ENCODE measurements around the gene PCDHB11. TPM values are rescaled to one million over a fixed set of nuclear protein-coding genes. Genes with fewer than 3 reads are reported as not detected.
"Not testable (repeated sequence)": the region's sequence is repeated elsewhere in the genome, so short reads cannot be mapped to it uniquely, and the experiment has no call there.

The PCDHB11 gene
- 0.81 TPM for total RNA-seq
- long read RNA-seq, result 0 reads

DNA sequence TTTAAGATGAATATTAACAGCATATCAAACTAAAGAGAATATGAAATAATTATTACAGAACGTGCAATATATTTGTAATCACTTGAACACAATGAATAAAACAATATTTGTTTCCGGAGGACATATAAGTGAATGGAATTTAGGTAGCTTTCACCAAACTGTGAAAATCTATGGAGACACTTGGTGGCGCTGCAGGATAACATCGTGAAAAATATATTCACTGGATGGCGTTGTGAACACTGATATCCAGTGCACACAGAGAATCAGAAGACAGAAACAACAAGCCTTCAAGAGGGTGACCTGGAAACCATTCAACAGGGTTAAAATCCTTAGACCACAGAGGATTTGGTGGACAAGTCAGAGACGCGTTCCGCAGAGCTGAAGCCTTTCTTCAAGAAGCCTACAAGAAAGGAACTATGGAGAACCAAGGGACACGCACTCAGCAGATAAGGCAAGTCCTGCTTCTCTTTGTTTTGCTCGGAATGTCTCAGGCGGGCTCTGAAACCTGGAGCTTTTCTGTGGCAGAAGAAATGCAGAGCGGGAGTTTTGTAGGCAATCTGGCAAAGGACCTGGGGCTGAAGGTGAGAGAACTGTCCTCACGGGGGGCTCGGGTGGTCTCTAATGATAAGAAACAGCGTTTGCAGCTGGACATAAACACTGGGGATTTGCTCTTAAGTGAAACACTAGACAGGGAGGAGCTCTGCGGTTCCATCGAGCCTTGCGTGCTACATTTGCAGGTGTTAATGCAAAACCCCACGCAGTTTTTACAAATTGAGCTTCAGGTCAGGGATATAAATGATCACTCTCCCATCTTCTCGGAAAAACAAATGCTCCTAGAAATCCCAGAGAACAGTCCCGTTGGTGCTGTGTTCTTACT, at the start of gene PCDHB11:
PCDHB11 (plus strand) TSS at position 269 of the 877 bp plus-strand sequence; CDS start at position 417, 148 bp downstream.
- ATAC-seq, result no peak
- DNase-seq (ENCODE audit: missing footprints), result no peak
- intact Hi-C loops (cut with DNase I), result no loop called here

GRCh38 chr5:141149812-141150211, 49.6 kb upstream of the PCDHB11 start, which contains the start of gene PCDHB6:
Gene PCDHB6, plus strand, starts transcription at chr5:141150057. Its CDS starts 201 bp downstream, at chr5:141150258.
- intact Hi-C loops (cut with DNase I), result no loop called here
- DNase-seq (ENCODE audit: missing footprints) (no peak), ATAC-seq (no peak)

GRCh38 chr5:141150224-141150992, 49.0 kb upstream of the PCDHB11 start:
- intact Hi-C loops (cut with DNase I), result no loop called here
- ATAC-seq, result no peak
- peak; percentile 68 for DNase-seq (ENCODE audit: missing footprints)

DNA sequence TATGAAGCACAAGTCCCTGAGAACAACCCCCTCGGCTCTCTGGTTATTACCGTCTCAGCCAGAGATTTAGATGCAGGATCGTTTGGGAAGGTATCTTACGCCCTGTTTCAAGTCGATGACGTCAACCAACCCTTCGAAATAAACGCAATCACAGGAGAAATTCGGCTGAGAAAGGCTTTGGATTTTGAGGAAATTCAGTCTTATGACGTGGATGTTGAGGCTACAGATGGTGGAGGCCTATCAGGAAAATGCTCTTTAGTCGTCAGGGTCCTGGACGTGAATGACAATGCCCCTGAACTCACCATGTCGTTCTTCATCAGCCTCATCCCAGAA, 48.5 kb upstream of the PCDHB11 start:
- no peak for ATAC-seq
- no peak for DNase-seq (ENCODE audit: missing footprints)
- intact Hi-C loops (cut with DNase I), result no loop called here

DNA sequence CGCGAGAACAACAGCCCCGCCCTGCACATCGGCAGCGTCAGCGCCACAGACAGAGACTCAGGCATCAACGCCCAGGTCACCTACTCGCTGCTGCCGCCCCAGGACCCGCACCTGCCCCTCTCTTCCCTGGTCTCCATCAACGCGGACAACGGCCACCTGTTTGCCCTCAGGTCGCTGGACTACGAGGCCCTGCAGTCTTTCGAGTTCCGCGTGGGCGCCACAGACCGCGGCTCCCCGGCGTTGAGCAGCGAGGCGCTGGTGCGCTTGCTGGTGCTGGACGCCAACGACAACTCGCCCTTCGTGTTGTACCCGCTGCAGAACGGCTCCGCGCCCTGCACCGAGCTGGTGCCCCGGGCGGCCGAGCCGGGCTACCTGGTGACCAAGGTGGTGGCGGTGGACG, 47.8 kb upstream of the PCDHB11 start:
- ATAC-seq; DNase-seq (ENCODE audit: missing footprints); intact Hi-C loops (cut with DNase I): not testable (repeated sequence)

- DNase-seq (ENCODE audit: missing footprints); intact Hi-C loops (cut with DNase I); ATAC-seq: not testable (repeated sequence)
These were observed 47.3 kb upstream of the PCDHB11 start for GRCh38 chr5:141152096-141152495.

- DNase-seq (ENCODE audit: missing footprints) (no peak), ATAC-seq (no peak)
- intact Hi-C loops (cut with DNase I), result no loop called here
These were observed 43.7 kb upstream of the PCDHB11 start for GRCh38 chr5:141155540-141156374.

GRCh38 chr5:141157356-141157755, 42.1 kb upstream of the PCDHB11 start:
- ATAC-seq; intact Hi-C loops (cut with DNase I); DNase-seq (ENCODE audit: missing footprints): not testable (repeated sequence)

GRCh38 chr5:141157901-141158300, 41.5 kb upstream of the PCDHB11 start:
- DNase-seq (ENCODE audit: missing footprints); ATAC-seq; intact Hi-C loops (cut with DNase I): not testable (repeated sequence)

DNA sequence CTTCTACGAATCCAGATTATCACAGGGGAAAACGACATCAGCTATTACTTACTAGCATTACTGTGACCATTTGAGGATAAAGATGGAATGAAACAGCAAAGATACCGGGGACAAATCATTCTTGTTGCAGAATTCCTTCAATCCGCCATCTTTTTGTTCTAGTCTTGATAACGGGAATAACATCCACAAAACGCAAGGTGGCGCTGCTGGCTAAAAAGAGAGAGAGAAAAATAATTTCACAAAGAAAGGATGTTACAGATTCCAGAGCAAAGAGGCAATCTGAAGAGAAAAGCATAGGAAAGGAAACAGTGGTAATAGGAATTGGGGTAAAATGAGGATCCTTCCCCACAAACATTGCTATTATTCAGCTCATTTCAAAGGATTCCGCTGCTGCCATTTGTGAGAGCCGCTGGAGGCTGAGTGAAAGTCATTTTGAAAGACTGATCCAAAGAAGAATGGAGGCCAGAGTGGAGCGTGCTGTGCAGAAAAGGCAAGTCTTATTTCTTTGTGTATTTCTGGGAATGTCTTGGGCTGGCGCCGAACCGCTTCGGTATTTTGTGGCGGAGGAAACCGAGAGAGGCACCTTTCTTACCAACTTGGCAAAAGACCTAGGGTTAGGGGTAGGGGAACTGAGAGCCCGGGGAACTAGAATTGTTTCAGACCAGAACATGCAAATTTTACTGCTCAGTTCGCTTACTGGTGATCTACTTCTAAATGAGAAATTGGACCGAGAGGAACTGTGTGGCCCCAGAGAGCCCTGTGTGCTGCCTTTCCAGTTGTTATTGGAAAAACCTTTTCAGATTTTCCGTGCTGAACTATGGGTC, 26.8 kb upstream of the PCDHB11 start, which contains the start of gene PCDHB7:
PCDHB7 (plus strand) TSS at position 264 of the 824 bp plus-strand sequence; CDS start at position 456, 192 bp downstream.
- DNase-seq (ENCODE audit: missing footprints) (no peak), ATAC-seq (no peak)
- intact Hi-C loops (cut with DNase I), result no loop called here

DNA sequence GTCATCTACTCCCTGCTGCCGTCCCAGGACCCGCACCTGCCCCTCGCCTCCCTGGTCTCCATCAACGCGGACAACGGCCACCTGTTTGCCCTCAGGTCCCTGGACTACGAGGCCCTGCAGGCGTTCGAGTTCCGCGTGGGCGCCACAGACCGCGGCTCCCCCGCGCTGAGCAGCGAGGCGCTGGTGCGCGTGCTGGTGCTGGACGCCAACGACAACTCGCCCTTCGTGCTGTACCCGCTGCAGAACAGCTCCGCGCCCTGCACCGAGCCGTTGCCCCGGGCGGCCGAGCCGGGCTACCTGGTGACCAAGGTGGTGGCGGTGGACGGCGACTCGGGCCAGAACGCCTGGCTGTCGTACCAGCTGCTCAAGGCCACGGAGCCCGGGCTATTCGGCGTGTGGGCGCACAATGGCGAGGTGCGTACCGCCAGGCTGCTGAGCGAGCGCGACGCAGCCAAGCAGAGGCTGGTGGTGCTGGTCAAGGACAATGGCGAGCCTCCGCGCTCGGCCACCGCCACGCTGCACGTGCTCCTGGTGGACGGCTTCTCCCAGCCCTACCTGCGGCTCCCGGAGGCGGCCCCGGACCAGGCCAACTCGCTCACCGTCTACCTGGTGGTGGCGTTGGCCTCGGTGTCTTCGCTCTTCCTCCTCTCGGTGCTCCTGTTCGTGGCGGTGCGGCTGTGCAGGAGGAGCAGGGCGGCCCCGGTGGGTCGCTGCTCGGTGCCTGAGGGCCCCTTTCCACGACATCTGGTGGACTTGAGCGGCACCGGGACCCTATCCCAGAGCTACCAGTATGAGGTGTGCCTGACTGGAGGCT, 24.9 kb upstream of the PCDHB11 start:
- intact Hi-C loops (cut with DNase I); ATAC-seq; DNase-seq (ENCODE audit: missing footprints): not testable (repeated sequence)

- intact Hi-C loops (cut with DNase I), result no loop called here
- ATAC-seq, result no peak
These were observed 23.5 kb upstream of the PCDHB11 start for GRCh38 chr5:141175933-141176332.

GRCh38 chr5:141177577-141178191, 21.7 kb upstream of the PCDHB11 start, which contains the start of gene PCDHB8:
Gene PCDHB8, plus strand, starts transcription at chr5:141177790. Its CDS starts 245 bp downstream, at chr5:141178035.
- intact Hi-C loops (cut with DNase I); DNase-seq (ENCODE audit: missing footprints): not testable (repeated sequence)
- ATAC-seq, result peak; percentile 73

More at GRCh38 chr5:141175933-141176332, 23.5 kb upstream of the PCDHB11 start:
- no peak for DNase-seq (ENCODE audit: missing footprints)

- DNase-seq (ENCODE audit: missing footprints); intact Hi-C loops (cut with DNase I); ATAC-seq: not testable (repeated sequence)
These were observed 20.1 kb upstream of the PCDHB11 start for GRCh38 chr5:141179371-141179770.

- ATAC-seq; DNase-seq (ENCODE audit: missing footprints); intact Hi-C loops (cut with DNase I): not testable (repeated sequence)
These were observed 19.6 kb upstream of the PCDHB11 start for GRCh38 chr5:141179876-141180275.

GRCh38 chr5:141180313-141180712, 19.1 kb upstream of the PCDHB11 start:
- ATAC-seq (no peak), DNase-seq (ENCODE audit: missing footprints) (no peak)
- intact Hi-C loops (cut with DNase I), result no loop called here
